SH-SY5Y (cell line): ENCODE results near the gene RSRC1.

Experiments used
- GATA2 ChIP-seq: IDR thresholded peaks from 2 replicates; pipeline ENCODE4 v1.6.1; 2011; ENCODE audit warnings: mild to moderate bottlenecking, low read depth, low read length
- GATA3 ChIP-seq: IDR thresholded peaks from 2 replicates; pipeline ENCODE4 v1.6.1; 2011; ENCODE audit warnings: low read depth, mild to moderate bottlenecking, low read length, moderate library complexity

The RSRC1 gene

DNA sequence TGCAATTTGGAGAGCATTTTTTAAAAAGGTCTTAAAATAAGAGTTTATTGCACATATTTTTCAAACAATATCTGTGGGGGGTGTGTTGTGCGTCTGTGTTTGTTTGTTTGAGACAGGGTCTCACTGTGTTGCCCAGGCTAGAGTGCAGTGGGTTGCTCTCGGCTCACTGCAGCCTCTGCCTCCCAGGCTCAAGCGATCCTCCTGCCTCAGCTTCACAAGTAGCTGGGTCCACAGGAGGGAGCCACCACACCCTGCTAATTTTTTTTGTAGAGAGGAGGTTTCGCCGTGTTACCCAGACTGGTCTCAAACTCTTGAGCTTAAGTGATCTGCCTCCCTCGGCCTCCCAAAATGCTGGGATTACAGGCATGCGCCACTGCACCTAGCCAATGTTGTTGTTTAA is 463.8 kb downstream of the RSRC1 start:
- TF ChIP-seq GATA2 (no peak), GATA3 (no peak)

DNA sequence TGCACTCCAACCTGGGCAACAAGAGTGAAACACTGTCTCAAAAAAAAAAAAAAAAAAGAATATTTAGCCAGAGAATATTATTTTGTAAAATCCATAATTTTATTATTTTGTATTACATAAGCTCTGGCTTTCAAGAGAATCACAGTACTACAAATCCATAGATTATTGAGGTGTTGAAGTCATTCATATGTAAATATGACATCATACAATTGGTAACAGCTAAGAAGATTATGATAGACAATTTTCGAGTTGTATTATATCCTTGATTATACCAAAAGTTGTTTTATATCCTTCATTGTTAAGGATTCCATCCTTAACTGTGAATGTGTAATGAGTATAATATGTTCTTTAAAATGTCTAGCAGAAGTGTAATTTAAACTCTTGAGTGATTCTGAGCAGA is 464.8 kb downstream of the RSRC1 start:
- TF ChIP-seq GATA2, result no peak
- no peak for TF ChIP-seq GATA3

GRCh38 chr3:158590223-158590622 is 480.3 kb downstream of the RSRC1 start:
- TF ChIP-seq GATA3, result no peak
- no peak for TF ChIP-seq GATA2
